OCI-LY3 (cell line): ENCODE data around the gene HSPB2.

Experiments used
- EZH2phosphoT487 ChIP-seq: fragments of 200-600 bp; shearing (Covaris generic); IDR thresholded peaks from 2 replicates; pipeline ENCODE4 v1.6.1; 2018; ENCODE audit warnings: antibody characterized with exemption, mixed run types, low read depth
- TF ChIP-seq, protein P1 (sequence below): fragments of 200-600, 300-600 bp; sonication (generic); IDR thresholded peaks from 2 replicates; pipeline ENCODE4 v1.5.1; 2014; ENCODE audit warnings: antibody characterized with exemption, low read length, low read depth

DNA sequence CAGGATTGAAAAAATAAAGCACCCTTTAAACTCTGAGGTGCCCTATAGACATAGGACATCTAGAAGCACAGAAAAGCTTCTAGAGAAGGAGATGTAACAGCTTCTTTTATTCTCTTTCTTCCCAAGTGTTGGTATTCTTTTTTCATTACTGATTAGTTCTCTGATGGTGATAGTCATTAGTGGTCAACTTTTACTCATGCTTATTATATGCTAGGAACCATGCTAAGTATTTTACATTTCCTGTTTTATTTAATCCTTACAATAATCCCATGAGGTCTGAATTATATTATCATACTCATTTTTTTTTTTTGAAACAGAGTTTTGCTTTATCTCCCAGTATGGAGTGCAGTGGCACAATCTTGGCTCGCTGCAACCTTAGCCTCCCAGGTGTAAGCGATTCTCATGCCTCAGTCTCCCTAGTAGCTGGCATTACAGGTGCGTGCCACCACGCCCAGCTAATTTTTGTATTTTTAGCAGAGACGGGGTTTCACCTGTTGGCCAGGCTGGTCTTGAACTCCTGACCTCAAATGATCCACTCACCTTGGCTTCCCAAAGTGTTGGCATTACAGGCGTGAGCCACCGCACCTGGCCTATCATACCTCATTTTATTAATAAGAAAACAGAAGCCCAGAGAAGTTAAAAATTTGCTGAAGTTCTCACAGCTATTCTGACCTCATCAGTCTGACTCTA lies 9.2 kb downstream of the HSPB2 start:
- TF ChIP-seq, protein P1, sequence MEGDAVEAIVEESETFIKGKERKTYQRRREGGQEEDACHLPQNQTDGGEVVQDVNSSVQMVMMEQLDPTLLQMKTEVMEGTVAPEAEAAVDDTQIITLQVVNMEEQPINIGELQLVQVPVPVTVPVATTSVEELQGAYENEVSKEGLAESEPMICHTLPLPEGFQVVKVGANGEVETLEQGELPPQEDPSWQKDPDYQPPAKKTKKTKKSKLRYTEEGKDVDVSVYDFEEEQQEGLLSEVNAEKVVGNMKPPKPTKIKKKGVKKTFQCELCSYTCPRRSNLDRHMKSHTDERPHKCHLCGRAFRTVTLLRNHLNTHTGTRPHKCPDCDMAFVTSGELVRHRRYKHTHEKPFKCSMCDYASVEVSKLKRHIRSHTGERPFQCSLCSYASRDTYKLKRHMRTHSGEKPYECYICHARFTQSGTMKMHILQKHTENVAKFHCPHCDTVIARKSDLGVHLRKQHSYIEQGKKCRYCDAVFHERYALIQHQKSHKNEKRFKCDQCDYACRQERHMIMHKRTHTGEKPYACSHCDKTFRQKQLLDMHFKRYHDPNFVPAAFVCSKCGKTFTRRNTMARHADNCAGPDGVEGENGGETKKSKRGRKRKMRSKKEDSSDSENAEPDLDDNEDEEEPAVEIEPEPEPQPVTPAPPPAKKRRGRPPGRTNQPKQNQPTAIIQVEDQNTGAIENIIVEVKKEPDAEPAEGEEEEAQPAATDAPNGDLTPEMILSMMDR: no peak
- TF ChIP-seq EZH2phosphoT487: no peak
